GM12892 (cell line): ENCODE measurements around the gene MBD3L3.

Source experiments
- POLR2A ChIP-seq: IDR thresholded peaks from 2 replicates; pipeline ENCODE4 v1.6.1; 2011; ENCODE audit warnings: low read depth, low read length, control low read depth
- POLR2AphosphoS5 ChIP-seq: IDR thresholded peaks from 2 replicates; pipeline ENCODE4 v1.6.1; 2011; ENCODE audit warnings: low read depth, low read length, control low read depth
- TAF1 ChIP-seq: IDR thresholded peaks from 2 replicates; pipeline ENCODE4 v1.6.1; 2011; ENCODE audit warnings: low read depth, mild to moderate bottlenecking, control low read depth, low read length, borderline replicate concordance

- TF ChIP-seq POLR2A (no peak), POLR2AphosphoS5 (no peak), TAF1 (no peak)
Measured at GRCh38 chr19:7010722-7011593, 47.5 kb downstream of the MBD3L3 start.
